ENCODE data around the gene CRHR2. TPM values are rescaled to one million over a fixed set of nuclear protein-coding genes. Genes with fewer than 3 reads are reported as not detected.
A peak's percentile ranks its signal among the peaks of the same experiment; 100 is the strongest.

CRHR2 gene
- total and polyA plus RNA-seq, 8 donors, result not detected

GRCh38 chr7:30654296-30655090 lies 27.8 kb downstream of the CRHR2 start:
- H3K9me3 ChIP-seq, result no peaks in the 10 kb centered on the region
- no peaks in the 10 kb centered on the region for H3K27me3 ChIP-seq
- intact Hi-C loops (cut with DNase I; ENCODE audit: low total_unique reads), result no loop called here
- no peak overlapping the region for H3K4me3 ChIP-seq
- H3K27ac ChIP-seq, result no peak overlapping the region
- TF ChIP-seq POLR2A (IDR thresholded peaks at IDR 0.05) (no peak), CTCF (IDR thresholded peaks at IDR 0.05) (no peak), POLR2AphosphoS5 (IDR thresholded peaks at IDR 0.05) (no peak), EP300 (IDR thresholded peaks at IDR 0.05) (no peak)
- no peaks in the 10 kb centered on the region for H3K36me3 ChIP-seq
- no peaks in the 10 kb centered on the region for H3K4me1 ChIP-seq
- WGBS, 5 donors, result 91 to 96% (median 93%) methylated on average over 15 of the region's 15 CpGs
- peak in 1 of 2 donors; percentile 17 for DNase-seq

GRCh38 chr7:30652698-30653641 lies 29.3 kb downstream of the CRHR2 start:
- no peak for DNase-seq
- Histone ChIP-seq H3K27ac (no peak overlapping the region), H3K36me3 (no peaks in the 10 kb centered on the region), H3K4me1 (no peaks in the 10 kb centered on the region), H3K27me3 (no peaks in the 10 kb centered on the region), H3K9me3 (no peaks in the 10 kb centered on the region), H3K4me3 (no peak overlapping the region)
- intact Hi-C loops (cut with DNase I; ENCODE audit: low total_unique reads), result no loop called here
- TF ChIP-seq EP300 (IDR thresholded peaks at IDR 0.05), result no peak
- TF ChIP-seq CTCF (IDR thresholded peaks at IDR 0.05), result no peak
- no peak for TF ChIP-seq POLR2AphosphoS5 (IDR thresholded peaks at IDR 0.05)
- TF ChIP-seq POLR2A (IDR thresholded peaks at IDR 0.05), result no peak
- 88 to 94% (median 93%) methylated on average over 17 to 19 of the region's 19 CpGs for WGBS, 5 donors

- Histone ChIP-seq H3K36me3 (no peaks in the 10 kb centered on the region), H3K9me3 (no peaks in the 10 kb centered on the region), H3K27me3 (no peaks in the 10 kb centered on the region), H3K4me3 (no peak overlapping the region), H3K4me1 (no peaks in the 10 kb centered on the region), H3K27ac (no peak overlapping the region)
- no peak for TF ChIP-seq EP300 (IDR thresholded peaks at IDR 0.05)
- TF ChIP-seq POLR2AphosphoS5 (IDR thresholded peaks at IDR 0.05), result no peak
- TF ChIP-seq POLR2A (IDR thresholded peaks at IDR 0.05), result no peak
- no peak for TF ChIP-seq CTCF (IDR thresholded peaks at IDR 0.05)
- no peak for DNase-seq
- WGBS, 5 donors, result 63 to 91% (median 85%) methylated on average over 6 to 7 of the region's 7 CpGs
- intact Hi-C loops (cut with DNase I; ENCODE audit: low total_unique reads), result no loop called here
These were observed 30.1 kb downstream of the CRHR2 start for GRCh38 chr7:30652132-30652531.

GRCh38 chr7:30650421-30650808 lies 31.8 kb downstream of the CRHR2 start:
- no peak for DNase-seq
- intact Hi-C loops (cut with DNase I; ENCODE audit: low total_unique reads), result no loop called here

More at GRCh38 chr7:30650421-30650808, 31.8 kb downstream of the CRHR2 start:
- Histone ChIP-seq H3K4me3 (no peak overlapping the region), H3K27me3 (no peaks in the 10 kb centered on the region), H3K36me3 (peaks cover 0 to 3% (median 1%) of the 10 kb centered on the region in 4 donors), H3K9me3 (no peaks in the 10 kb centered on the region), H3K4me1 (no peaks in the 10 kb centered on the region), H3K27ac (no peak overlapping the region)
- TF ChIP-seq EP300 (IDR thresholded peaks at IDR 0.05) (no peak), POLR2A (IDR thresholded peaks at IDR 0.05) (no peak), CTCF (IDR thresholded peaks at IDR 0.05) (no peak), POLR2AphosphoS5 (IDR thresholded peaks at IDR 0.05) (no peak)
- 91 to 93% (median 93%) methylated on average over 3 to 7 of the region's 7 CpGs for WGBS, 5 donors
